Spleen (tissue), 11 donors: ENCODE results near the gene MTA1. TPM values are rescaled to one million over a fixed set of nuclear protein-coding genes. Genes with fewer than 3 reads are reported as not detected.
A peak's percentile ranks its signal among the peaks of the same experiment; 100 is the strongest.

ENCODE experiments used
- DNase-seq: peaks from one replicate; pipeline ENCODE4 v3.0.0-alpha.2; 2020
- H3K27ac ChIP-seq, 8 donors: fragments of 200-600 bp; sonication (generic) in 7 of 8; 1 replicate in 4 of 8; 2 replicates in 4 of 8; pipeline versions ENCODE4 v1.5.0 to v1.8.0; 2016 to 2021; ENCODE audit warnings: inconsistent platforms in 4 of 8, mild to moderate bottlenecking in 4 of 8, moderate library complexity in 1 of 8
- H3K27me3 ChIP-seq, 7 donors: fragments of 200-600 bp; sonication (generic) in 6 of 7; replicated peaks in 1 of 7; 1 replicate in 4 of 7; 2 replicates in 3 of 7; pipeline versions ENCODE4 v1.5.0 to v1.8.0; 2016 to 2021; ENCODE audit warnings: inconsistent platforms in 3 of 7, mild to moderate bottlenecking in 1 of 7
- H3K36me3 ChIP-seq, 6 donors: fragments of 200-600 bp; sonication (generic) in 5 of 6; 1 replicate in 4 of 6; 2 replicates in 2 of 6; pipeline versions ENCODE4 v1.5.0 to v1.8.0; 2016 to 2021; ENCODE audit warnings: inconsistent platforms in 2 of 6
- H3K4me1 ChIP-seq, 6 donors: fragments of 200-600 bp; sonication (generic) in 5 of 6; 1 replicate in 3 of 6; 2 replicates in 3 of 6; pipeline versions ENCODE4 v1.5.0 to v1.8.0; 2016 to 2021; ENCODE audit warnings: inconsistent platforms in 3 of 6
- H3K4me3 ChIP-seq, 8 donors: fragments of 200-600 bp; sonication (generic) in 7 of 8; 1 replicate in 4 of 8; 2 replicates in 4 of 8; pipeline versions ENCODE4 v1.5.0 to v1.8.0; 2016 to 2021; ENCODE audit warnings: inconsistent platforms in 4 of 8, mild to moderate bottlenecking in 4 of 8, moderate library complexity in 2 of 8
- H3K9me3 ChIP-seq, 8 donors: fragments of 200-600 bp; sonication (generic) in 7 of 8; 1 replicate in 4 of 8; 2 replicates in 4 of 8; pipeline versions ENCODE4 v1.5.0 to v1.8.0; 2016 to 2021; ENCODE audit warnings: inconsistent platforms in 4 of 8
- POLR2A ChIP-seq, 3 donors: fragments of 450-650 bp; IDR thresholded peaks; one replicate each; pipeline ENCODE4 v1.5.1; 2017; ENCODE audit warnings: antibody characterized with exemption in 3 of 3, mild to moderate bottlenecking in 1 of 3
- POLR2AphosphoS5 ChIP-seq, 3 donors: sonication (generic); formaldehyde crosslinking; IDR thresholded peaks; one replicate each; pipeline ENCODE4 v1.5.1; 2017; ENCODE audit warnings: antibody characterized with exemption in 3 of 3
- WGBS, 5 donors: extraction: QIAGEN DNeasy Blood & Tissue Kit in 3 of 5; methylation state at CpG; one replicate each; pipeline versions ENCODE4 v1.1.5 to v1.1.7; 2013 to 2018; 5-methylcytosine and 5-hydroxymethylcytosine counted together
- intact Hi-C: fragments of 100-400 bp; cut with DNase I; formaldehyde crosslinking; loops from one replicate; pipeline ENCODE4 v1.15.0; 2023; ENCODE audit warnings: low total_unique reads
- polyA plus RNA-seq, 3 donors: library from polyadenylated mRNA; stranded (reverse); fragments of 200-250 nt; gene quantifications; one replicate each; pipeline ENCODE4 v1.2.1, GENCODE V29; 2013
- total RNA-seq, 7 donors: library from RNA; depleted of rRNA in 3 of 7; stranded (reverse); fragments of >200 nt in 3 of 7; fragmentation: NEBNext Ultra II Directional in 4 of 7; extraction: Animal tissue kit (Norgen Biotek cat#: 25700) in 4 of 7; gene quantifications; one replicate each; pipeline versions ENCODE4 v1.1.0 to v1.2.1, GENCODE V29; 2016 to 2021
- TF ChIP-seq, protein P1 (sequence below), 11 experiments: fragments of 200-600 bp in 7 of 11; fragments of 450-650 bp in 4 of 11; sonication (generic) in 4 of 11; IDR thresholded peaks in 8 of 11; conservative IDR thresholded peaks in 3 of 11; 1 replicate in 7 of 11; 2 replicates in 4 of 11; pipeline versions ENCODE4 v1.4.0 to v1.8.0; 2016 to 2021; ENCODE audit warnings: antibody characterized with exemption in 11 of 11, inconsistent platforms in 4 of 11, mild to moderate bottlenecking in 1 of 11
- donor health status: healthy with polysubstance abuse.
- donor health status: DM: no; HTN: no; CAD: no; lungs with moderate emphysema.
- donor health status: DM: no; HTN: no; CAD: no.
- donor health status: Bipolar disorder and iron deficiency.
- donor health status: healthy.
- donor health status: DM: no; HTN: no; CAD: no.
- donor health status: DM: yes; HTN: yes; CAD: no.

MTA1 gene
- total and polyA plus RNA-seq, 10 donors = 33.0 to 128 (median 78.2) TPM

DNA sequence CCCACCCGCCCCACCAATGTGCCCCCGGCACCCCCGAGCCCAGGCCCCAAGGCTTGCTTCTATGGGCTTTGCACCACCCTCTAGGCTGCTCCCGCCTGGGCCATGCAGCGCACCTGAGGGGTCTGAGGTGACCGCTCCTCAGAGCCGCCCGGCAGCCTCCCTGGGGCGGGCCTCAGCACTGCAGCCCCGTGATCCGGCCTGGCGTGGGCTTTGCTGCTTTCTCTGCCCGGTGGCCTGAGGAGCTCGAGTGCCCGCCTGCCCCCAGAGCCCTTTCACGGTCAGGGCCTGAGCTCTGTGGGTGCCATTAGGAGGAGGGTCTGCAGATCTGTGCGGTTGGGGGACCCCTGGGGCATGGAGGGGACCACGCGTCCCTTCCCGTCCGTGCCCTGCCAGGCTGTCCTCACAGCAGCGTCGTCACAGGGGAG lies 6.2 kb downstream of the MTA1 start:
- Histone ChIP-seq H3K4me3 (no peak overlapping the region), H3K36me3 (peaks cover 0 to 31% (median 4%) of the 10 kb centered on the region in 6 donors), H3K4me1 (peaks cover 12 to 83% (median 22%) of the 10 kb centered on the region in 6 donors), H3K9me3 (peaks cover 0 to 9% (median 0%) of the 10 kb centered on the region in 8 donors), H3K27ac (no peak overlapping the region), H3K27me3 (no peaks in the 10 kb centered on the region)
- TF ChIP-seq, protein P1, sequence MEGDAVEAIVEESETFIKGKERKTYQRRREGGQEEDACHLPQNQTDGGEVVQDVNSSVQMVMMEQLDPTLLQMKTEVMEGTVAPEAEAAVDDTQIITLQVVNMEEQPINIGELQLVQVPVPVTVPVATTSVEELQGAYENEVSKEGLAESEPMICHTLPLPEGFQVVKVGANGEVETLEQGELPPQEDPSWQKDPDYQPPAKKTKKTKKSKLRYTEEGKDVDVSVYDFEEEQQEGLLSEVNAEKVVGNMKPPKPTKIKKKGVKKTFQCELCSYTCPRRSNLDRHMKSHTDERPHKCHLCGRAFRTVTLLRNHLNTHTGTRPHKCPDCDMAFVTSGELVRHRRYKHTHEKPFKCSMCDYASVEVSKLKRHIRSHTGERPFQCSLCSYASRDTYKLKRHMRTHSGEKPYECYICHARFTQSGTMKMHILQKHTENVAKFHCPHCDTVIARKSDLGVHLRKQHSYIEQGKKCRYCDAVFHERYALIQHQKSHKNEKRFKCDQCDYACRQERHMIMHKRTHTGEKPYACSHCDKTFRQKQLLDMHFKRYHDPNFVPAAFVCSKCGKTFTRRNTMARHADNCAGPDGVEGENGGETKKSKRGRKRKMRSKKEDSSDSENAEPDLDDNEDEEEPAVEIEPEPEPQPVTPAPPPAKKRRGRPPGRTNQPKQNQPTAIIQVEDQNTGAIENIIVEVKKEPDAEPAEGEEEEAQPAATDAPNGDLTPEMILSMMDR (IDR thresholded peaks at IDR 0.05 in 8 of 11, conservative IDR thresholded peaks at IDR 0.05 in 3 of 11) = no peak
- TF ChIP-seq POLR2A (IDR thresholded peaks at IDR 0.05) (no peak), POLR2AphosphoS5 (IDR thresholded peaks at IDR 0.05) (peak in 1 of 3 donors; percentile 38)
- no peak for DNase-seq
- intact Hi-C loops = no loop called here
- 92 to 99% (median 97%) methylated on average over 17 to 23 of the region's 23 CpGs for WGBS, 5 donors

DNA sequence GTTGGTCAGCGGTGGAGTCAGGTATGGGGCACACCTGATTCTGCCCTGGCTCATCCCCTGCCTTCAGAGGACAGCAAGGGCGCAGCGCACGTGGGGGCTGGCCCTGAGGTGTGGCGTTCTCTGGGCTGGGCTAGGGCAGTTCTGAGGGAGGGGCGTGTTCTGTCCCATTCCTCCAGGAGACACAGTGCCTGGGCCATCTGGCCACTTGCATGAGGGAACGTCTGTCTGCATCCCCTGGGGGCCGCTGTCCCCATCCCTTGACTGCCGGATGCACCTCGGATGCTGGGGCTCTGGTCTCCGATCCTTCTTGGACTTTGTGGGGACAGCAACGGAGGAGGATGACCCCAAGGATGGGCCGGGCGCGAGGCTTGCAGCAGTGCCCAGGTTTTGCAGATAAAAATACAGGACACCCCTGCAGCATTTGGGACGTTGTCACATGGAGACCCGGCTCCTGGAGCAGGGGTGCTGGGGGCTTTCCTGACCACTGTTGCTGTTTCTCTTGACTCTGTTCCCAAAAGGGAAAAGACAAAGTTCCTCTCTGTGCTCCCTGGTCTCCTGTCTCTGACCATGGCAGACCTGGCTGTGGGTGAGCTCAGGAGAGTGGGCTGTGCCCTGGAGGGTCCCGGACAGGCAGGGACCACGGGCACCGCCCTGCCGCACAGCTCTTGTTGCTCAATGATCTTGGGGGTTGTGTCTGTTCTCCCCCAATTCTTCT lies 6.9 kb downstream of the MTA1 start:
- Histone ChIP-seq H3K9me3 (peaks cover 0 to 9% (median 6%) of the 10 kb centered on the region in 8 donors), H3K36me3 (peaks cover 0 to 38% (median 4%) of the 10 kb centered on the region in 6 donors), H3K4me1 (peaks cover 5 to 80% (median 16%) of the 10 kb centered on the region in 6 donors), H3K27ac (no peak overlapping the region), H3K27me3 (no peaks in the 10 kb centered on the region), H3K4me3 (no peak overlapping the region)
- no peak for TF ChIP-seq POLR2A (IDR thresholded peaks at IDR 0.05)
- no peak for TF ChIP-seq POLR2AphosphoS5 (IDR thresholded peaks at IDR 0.05)
- TF ChIP-seq, protein P1 (IDR thresholded peaks at IDR 0.05 in 8 of 11, conservative IDR thresholded peaks at IDR 0.05 in 3 of 11) = no peak
- intact Hi-C loops = no loop called here
- whole genome bisulfite sequencing, 5 donors = 95 to 97% (median 97%) methylated on average over 10 to 21 of the region's 21 CpGs
- DNase-seq = no peak

DNA sequence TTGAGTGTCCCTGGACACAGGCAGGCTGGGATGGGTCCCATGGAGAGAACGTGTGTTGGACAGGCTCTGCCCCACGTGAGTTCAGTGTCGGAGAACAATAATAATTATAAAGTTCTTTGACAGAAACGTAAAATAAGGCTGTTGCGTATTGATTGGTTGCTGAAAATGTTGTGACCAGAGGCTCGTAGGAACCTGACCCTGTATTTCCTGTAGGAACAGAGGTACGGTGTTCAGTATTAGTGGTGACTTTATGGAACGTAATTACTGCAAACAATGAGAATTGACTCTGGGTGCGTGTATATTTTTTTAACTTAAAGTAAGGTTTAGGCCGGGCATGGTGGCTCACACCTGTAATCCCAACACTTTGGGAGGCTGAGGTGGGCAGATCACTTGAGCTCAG lies 7.8 kb downstream of the MTA1 start:
- Histone ChIP-seq H3K27ac (no peak overlapping the region), H3K36me3 (peaks cover 0 to 40% (median 4%) of the 10 kb centered on the region in 6 donors), H3K9me3 (peaks cover 0 to 9% (median 7%) of the 10 kb centered on the region in 8 donors), H3K4me3 (no peak overlapping the region), H3K4me1 (peaks cover 0 to 71% (median 8%) of the 10 kb centered on the region in 6 donors), H3K27me3 (no peaks in the 10 kb centered on the region)
- no peak for DNase-seq
- 91 to 98% (median 96%) methylated on average over 10 of the region's 10 CpGs for WGBS, 5 donors
- TF ChIP-seq POLR2AphosphoS5 (IDR thresholded peaks at IDR 0.05) (no peak), POLR2A (IDR thresholded peaks at IDR 0.05) (no peak)
- TF ChIP-seq, protein P1 (IDR thresholded peaks at IDR 0.05 in 8 of 11, conservative IDR thresholded peaks at IDR 0.05 in 3 of 11) = no peak
- intact Hi-C loops = no loop called here

DNA sequence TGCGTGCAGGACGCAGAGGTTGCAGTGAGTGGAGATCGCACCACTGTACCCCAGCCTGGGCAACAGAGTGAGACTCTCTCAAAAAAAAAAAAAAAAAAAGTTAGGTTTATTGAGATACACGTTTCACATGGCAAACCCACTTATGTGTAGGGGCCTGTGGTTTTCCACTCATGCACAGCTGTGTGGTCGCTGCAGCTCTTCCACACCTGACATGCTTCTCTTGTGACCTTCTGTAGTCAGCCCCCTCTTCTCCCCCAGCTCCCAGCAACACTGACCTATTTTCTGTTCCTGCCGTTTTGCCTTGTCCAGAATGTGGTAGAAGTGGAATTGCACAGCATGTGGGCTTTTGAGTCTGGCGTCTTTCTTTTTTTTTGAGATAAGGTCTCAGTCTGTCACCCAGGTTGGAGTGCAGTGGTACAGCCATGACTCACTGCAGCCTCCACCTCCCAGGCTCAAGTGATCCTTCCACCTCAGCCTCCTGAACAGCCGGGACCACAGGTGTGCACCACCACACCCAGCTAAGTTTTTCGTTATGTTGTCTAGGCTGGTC lies 8.4 kb downstream of the MTA1 start:
- intact Hi-C loops = no loop called here
- DNase-seq = no peak
- WGBS, 5 donors = 80 to 88% (median 83%) methylated on average over 9 of the region's 9 CpGs

More for the DNA sequence above, 8.4 kb downstream of the MTA1 start:
- no peak overlapping the region for H3K4me3 ChIP-seq
- H3K27ac ChIP-seq = no peak overlapping the region
- TF ChIP-seq POLR2A (IDR thresholded peaks at IDR 0.05) (no peak), POLR2AphosphoS5 (IDR thresholded peaks at IDR 0.05) (no peak)
- TF ChIP-seq, protein P1 (IDR thresholded peaks at IDR 0.05 in 8 of 11, conservative IDR thresholded peaks at IDR 0.05 in 3 of 11) = no peak
- peaks cover 0 to 67% (median 3%) of the 10 kb centered on the region in 6 donors for H3K4me1 ChIP-seq
- H3K27me3 ChIP-seq = no peaks in the 10 kb centered on the region
- peaks cover 0 to 40% (median 4%) of the 10 kb centered on the region in 6 donors for H3K36me3 ChIP-seq
- H3K9me3 ChIP-seq = peaks cover 0 to 9% (median 7%) of the 10 kb centered on the region in 8 donors
